ENCODE results near the gene LUZP2. TPM values are rescaled to one million over a fixed set of nuclear protein-coding genes. Genes with fewer than 3 reads are reported as not detected.

Gene LUZP2
- total and polyA plus RNA-seq, 9 of the 15 experiments (the other 6 are each of a cell fraction or from before 2014, with no cell fraction given): not detected

DNA sequence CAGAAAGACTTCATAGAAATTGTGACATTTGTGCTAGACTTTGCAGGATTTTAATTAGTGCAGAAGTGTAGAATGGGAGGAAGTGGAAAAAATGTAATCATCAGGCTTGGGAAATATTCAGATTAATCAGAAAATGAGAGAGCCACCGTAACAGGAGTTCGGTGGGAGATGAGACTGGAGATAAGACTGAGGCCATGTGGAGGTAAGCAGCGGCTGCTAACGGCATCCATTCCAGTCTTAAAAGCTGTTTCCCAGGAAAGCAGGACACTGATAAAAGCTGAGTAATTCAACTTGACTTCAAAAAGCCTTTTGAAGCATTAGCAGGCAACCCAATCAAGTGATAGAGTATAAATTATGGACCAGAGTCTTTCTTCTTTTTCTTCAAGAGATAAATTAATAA lies 369.9 kb downstream of the LUZP2 start:
- Histone ChIP-seq H3K27me3 (ENCODE audit: control insufficient read depth in 2 of 2, insufficient read depth in 2 of 2, low read length in 2 of 2) (no peaks in the 10 kb centered on the region), H3K4me2 (ENCODE audit: insufficient read depth, low read length) (no peak overlapping the region), H3K27ac (ENCODE audit: extremely low read depth, low read depth, low read length) (no peak overlapping the region), H2AFZ (ENCODE audit: low read depth, low read length) (no peak overlapping the region), H3K4me3 (no peak overlapping the region), H3K9me1 (ENCODE audit: control insufficient read depth, insufficient read depth, low read length) (no peaks in the 10 kb centered on the region), H3K9me3 (replicated peaks; ENCODE audit: control insufficient read depth, insufficient read depth, low read depth, low read length) (no peaks in the 10 kb centered on the region), H4K20me1 (replicated peaks; ENCODE audit: control insufficient read depth, insufficient read depth, low read length) (no peaks in the 10 kb centered on the region), H3K4me1 (replicated peaks in 1 of 2; ENCODE audit: control insufficient read depth in 2 of 2, insufficient read depth in 2 of 2, low read length in 2 of 2) (no peaks in the 10 kb centered on the region), H3K79me2 (ENCODE audit: control insufficient read depth, insufficient read depth, low read length) (no peaks in the 10 kb centered on the region), H3K36me3 (ENCODE audit: control insufficient read depth, insufficient read depth, low read length) (no peaks in the 10 kb centered on the region), H3K9ac (ENCODE audit: insufficient read depth in 1 of 2, low read depth in 2 of 2, low read length in 2 of 2) (no peak overlapping the region)
- in situ Hi-C loops (cut with MboI) (no loop called here), intact Hi-C loops (cut with micrococcal nuclease) (no loop called here)
- ATAC-seq (no peak), DNase-seq (ENCODE audit: extremely low read depth in 1 of 4, low spot score in 3 of 4) (no peak), FAIRE-seq (no peak)
- ChIA-PET CTCF (ENCODE audit: low intra/inter-chr PET ratio) (no interaction called here), POLR2A (no interaction called here)
- no TSS peak for BruUV-seq (replicated peaks)
- WGBS (ENCODE audit: insufficient coverage, low coverage, missing lambda C conversion rate): 4% methylated on average over 4 of the region's 4 CpGs
- TF ChIP-seq NR1H2 (CRISPR knock-in tag; IDR thresholded peaks at IDR 0.05): no peak
- no peak for TF ChIP-seq TCF7 (IDR thresholded peaks at IDR 0.05; ENCODE audit: borderline replicate concordance)
- TF ChIP-seq ZBTB8A (IDR thresholded peaks at IDR 0.05; ENCODE audit: partially characterized antibody): no peak
- TF ChIP-seq XRCC4 (IDR thresholded peaks at IDR 0.05; ENCODE audit: extremely low read depth, insufficient read depth, insufficient read length): no peak
- TF ChIP-seq, protein P1, sequence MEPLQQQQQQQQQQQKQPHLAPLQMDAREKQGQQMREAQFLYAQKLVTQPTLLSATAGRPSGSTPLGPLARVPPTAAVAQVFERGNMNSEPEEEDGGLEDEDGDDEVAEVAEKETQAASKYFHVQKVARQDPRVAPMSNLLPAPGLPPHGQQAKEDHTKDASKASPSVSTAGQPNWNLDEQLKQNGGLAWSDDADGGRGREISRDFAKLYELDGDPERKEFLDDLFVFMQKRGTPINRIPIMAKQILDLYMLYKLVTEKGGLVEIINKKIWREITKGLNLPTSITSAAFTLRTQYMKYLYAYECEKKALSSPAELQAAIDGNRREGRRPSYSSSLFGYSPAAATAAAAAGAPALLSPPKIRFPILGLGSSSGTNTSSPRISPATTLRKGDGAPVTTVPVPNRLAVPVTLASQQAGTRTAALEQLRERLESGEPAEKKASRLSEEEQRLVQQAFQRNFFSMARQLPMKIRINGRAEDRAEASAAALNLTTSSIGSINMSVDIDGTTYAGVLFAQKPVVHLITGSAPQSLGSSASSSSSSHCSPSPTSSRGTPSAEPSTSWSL (CRISPR knock-in tag; IDR thresholded peaks at IDR 0.05; ENCODE audit: borderline replicate concordance): no peak
- no peak for TF ChIP-seq SREBF2 (CRISPR knock-in tag; IDR thresholded peaks at IDR 0.05)
- TF ChIP-seq ZNF717 (CRISPR knock-in tag; IDR thresholded peaks at IDR 0.05): no peak
- TF ChIP-seq, protein P2, sequence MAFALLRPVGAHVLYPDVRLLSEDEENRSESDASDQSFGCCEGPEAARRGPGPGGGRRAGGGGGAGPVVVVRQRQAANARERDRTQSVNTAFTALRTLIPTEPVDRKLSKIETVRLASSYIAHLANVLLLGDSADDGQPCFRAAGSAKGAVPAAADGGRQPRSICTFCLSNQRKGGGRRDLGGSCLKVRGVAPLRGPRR (CRISPR knock-in tag; IDR thresholded peaks at IDR 0.05): no peak
- no peak for TF ChIP-seq CTBP1 (IDR thresholded peaks at IDR 0.05; ENCODE audit: borderline replicate concordance)
- TF ChIP-seq, protein P3, sequence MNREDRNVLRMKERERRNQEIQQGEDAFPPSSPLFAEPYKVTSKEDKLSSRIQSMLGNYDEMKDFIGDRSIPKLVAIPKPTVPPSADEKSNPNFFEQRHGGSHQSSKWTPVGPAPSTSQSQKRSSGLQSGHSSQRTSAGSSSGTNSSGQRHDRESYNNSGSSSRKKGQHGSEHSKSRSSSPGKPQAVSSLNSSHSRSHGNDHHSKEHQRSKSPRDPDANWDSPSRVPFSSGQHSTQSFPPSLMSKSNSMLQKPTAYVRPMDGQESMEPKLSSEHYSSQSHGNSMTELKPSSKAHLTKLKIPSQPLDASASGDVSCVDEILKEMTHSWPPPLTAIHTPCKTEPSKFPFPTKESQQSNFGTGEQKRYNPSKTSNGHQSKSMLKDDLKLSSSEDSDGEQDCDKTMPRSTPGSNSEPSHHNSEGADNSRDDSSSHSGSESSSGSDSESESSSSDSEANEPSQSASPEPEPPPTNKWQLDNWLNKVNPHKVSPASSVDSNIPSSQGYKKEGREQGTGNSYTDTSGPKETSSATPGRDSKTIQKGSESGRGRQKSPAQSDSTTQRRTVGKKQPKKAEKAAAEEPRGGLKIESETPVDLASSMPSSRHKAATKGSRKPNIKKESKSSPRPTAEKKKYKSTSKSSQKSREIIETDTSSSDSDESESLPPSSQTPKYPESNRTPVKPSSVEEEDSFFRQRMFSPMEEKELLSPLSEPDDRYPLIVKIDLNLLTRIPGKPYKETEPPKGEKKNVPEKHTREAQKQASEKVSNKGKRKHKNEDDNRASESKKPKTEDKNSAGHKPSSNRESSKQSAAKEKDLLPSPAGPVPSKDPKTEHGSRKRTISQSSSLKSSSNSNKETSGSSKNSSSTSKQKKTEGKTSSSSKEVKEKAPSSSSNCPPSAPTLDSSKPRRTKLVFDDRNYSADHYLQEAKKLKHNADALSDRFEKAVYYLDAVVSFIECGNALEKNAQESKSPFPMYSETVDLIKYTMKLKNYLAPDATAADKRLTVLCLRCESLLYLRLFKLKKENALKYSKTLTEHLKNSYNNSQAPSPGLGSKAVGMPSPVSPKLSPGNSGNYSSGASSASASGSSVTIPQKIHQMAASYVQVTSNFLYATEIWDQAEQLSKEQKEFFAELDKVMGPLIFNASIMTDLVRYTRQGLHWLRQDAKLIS (CRISPR knock-in tag; IDR thresholded peaks at IDR 0.05): no peak
- TF ChIP-seq, protein P4, sequence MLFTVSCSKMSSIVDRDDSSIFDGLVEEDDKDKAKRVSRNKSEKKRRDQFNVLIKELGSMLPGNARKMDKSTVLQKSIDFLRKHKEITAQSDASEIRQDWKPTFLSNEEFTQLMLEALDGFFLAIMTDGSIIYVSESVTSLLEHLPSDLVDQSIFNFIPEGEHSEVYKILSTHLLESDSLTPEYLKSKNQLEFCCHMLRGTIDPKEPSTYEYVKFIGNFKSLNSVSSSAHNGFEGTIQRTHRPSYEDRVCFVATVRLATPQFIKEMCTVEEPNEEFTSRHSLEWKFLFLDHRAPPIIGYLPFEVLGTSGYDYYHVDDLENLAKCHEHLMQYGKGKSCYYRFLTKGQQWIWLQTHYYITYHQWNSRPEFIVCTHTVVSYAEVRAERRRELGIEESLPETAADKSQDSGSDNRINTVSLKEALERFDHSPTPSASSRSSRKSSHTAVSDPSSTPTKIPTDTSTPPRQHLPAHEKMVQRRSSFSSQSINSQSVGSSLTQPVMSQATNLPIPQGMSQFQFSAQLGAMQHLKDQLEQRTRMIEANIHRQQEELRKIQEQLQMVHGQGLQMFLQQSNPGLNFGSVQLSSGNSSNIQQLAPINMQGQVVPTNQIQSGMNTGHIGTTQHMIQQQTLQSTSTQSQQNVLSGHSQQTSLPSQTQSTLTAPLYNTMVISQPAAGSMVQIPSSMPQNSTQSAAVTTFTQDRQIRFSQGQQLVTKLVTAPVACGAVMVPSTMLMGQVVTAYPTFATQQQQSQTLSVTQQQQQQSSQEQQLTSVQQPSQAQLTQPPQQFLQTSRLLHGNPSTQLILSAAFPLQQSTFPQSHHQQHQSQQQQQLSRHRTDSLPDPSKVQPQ (CRISPR knock-in tag; IDR thresholded peaks at IDR 0.05; ENCODE audit: borderline replicate concordance): no peak
- TF ChIP-seq HDAC1 (IDR thresholded peaks at IDR 0.05): no peak
